Omental fat pad (tissue), 4 donors: ENCODE measurements around the gene PTGIS. TPM values are rescaled to one million over a fixed set of nuclear protein-coding genes. Genes with fewer than 3 reads are reported as not detected.

ENCODE experiments used
- ATAC-seq: fragments of 150-250 bp; one replicate; pipeline ENCODE4 v1.9.1; 2016; ENCODE audit warnings: mild to moderate bottlenecking, moderate library complexity; ENCODE audit not compliant: low FRiP score
- DNase-seq: peaks from one replicate; pipeline ENCODE4 v3.0.0-alpha.2; 2019; ENCODE audit warnings: low spot score
- total RNA-seq, 4 donors: library from RNA; depleted of rRNA; stranded (reverse); fragments of >200 nt; gene quantifications; one replicate each; pipeline ENCODE4 v1.1.0, GENCODE V29; 2016
- TF ChIP-seq, protein P1 (sequence below), 3 donors: fragments of 450-650 bp; IDR thresholded peaks; one replicate each; pipeline ENCODE4 v1.5.1; 2016 to 2017; ENCODE audit warnings: antibody characterized with exemption in 3 of 3, mild to moderate bottlenecking in 3 of 3, moderate library complexity in 2 of 3

PTGIS gene
- total RNA-seq, 4 donors from 2014 or later: 77.7 to 229 (median 113) TPM

DNA sequence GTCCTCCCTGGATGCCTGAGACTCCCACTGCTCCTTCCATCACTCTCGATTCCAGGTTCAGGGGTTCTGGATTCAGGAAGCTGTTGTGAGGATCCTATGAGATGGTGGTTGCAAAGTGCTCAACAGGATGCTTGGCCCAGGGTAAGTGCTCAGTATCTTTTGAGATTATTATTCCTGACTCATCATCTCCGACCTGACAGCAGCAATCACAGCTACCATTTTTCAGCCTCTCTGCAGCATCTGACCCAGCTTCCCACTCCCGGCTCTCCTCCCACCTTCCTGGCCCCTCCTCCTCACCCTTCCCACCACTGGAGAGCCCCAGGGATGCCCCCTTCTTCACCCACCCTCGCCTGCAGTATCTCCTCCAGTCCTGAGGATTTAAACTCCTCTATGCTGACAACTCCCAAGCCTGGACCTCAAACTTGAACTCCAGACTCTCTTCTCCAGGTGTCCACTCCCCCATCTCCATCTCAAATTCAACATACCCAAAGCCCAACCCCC is 48.7 kb downstream of the PTGIS start:
- DNase-seq (no peak), ATAC-seq (peak; percentile 33)
- TF ChIP-seq, protein P1, sequence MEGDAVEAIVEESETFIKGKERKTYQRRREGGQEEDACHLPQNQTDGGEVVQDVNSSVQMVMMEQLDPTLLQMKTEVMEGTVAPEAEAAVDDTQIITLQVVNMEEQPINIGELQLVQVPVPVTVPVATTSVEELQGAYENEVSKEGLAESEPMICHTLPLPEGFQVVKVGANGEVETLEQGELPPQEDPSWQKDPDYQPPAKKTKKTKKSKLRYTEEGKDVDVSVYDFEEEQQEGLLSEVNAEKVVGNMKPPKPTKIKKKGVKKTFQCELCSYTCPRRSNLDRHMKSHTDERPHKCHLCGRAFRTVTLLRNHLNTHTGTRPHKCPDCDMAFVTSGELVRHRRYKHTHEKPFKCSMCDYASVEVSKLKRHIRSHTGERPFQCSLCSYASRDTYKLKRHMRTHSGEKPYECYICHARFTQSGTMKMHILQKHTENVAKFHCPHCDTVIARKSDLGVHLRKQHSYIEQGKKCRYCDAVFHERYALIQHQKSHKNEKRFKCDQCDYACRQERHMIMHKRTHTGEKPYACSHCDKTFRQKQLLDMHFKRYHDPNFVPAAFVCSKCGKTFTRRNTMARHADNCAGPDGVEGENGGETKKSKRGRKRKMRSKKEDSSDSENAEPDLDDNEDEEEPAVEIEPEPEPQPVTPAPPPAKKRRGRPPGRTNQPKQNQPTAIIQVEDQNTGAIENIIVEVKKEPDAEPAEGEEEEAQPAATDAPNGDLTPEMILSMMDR (IDR thresholded peaks at IDR 0.05): no peak

DNA sequence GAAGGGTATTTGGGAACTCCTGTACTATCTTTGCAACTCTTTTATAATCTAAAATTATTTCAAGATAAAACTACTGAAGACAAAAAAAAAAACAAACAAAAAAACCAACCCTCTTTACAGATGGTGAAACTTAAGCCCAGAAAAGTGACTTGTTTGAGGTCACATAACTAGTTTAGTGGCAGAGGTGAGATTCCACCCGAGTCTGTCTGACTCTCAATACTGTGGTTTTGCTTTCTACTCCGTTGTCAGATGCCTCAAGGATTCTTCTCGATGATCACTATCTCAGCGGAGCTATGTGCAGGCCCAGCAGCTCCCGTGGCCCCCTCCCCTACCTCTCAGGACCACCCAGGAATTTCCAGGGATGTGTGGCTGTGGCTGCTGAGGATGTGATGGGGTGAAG is 49.4 kb downstream of the PTGIS start:
- DNase-seq (no peak), ATAC-seq (no peak)
- TF ChIP-seq, protein P1 (IDR thresholded peaks at IDR 0.05): no peak

DNA sequence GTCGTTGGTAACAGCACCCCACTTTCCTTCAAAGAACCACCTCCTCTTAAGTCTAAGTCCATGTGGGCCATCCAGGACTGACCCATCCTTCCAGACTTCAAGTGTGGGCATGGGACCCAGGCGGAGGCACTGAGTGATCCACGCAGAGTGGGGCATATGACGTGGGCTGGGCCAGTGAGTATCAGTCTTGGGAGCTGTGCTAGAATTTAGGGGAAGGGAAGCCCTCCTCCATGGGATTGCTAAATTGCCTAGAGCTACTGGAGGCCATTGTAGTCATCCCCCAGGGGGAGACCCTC is 50.2 kb downstream of the PTGIS start:
- ATAC-seq (no peak), DNase-seq (no peak)
- TF ChIP-seq, protein P1 (IDR thresholded peaks at IDR 0.05): no peak

DNA sequence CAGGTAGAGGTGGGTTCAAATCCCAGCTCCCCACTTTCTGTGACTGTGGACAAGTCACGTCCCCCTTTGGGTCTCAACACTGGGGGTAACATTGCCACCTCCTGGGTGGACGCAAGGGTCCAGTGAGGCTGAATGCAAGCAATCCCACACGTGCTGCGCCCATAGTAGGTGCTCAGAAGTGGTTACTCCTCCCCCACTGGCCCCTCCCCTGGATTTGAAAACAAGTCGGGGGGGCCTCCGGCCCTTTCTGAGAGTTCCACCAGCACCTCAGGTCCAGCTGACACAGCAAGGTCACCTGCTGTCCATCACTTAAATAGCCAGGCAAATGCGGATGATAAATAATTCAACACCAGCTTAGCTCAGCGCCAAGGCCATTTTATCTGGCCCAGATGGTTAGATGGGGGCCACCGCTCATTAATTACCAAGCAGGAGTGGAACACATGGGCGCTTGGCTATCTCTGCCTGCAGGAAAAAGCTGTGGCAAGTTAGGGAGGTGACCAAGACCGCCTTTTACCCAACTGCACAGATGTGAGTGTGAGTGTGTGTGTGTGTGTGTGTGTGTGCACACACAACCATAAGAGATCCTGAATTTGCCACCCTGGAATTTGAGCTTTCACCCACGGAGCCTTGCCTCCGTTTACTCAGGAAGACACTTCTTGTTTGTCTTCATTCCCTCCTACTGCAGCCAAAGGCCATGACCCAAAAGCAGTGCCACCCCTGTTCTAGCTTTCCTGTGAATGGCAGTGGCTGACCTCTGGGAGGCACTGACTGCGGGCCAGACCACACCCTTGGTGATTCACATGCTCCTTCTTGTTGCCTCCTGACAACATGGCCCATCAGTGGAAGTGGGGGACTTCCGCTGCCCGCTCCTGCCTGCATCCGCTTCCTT is 50.8 kb downstream of the PTGIS start:
- no peak for DNase-seq
- no peak for ATAC-seq
- TF ChIP-seq, protein P1 (IDR thresholded peaks at IDR 0.05): no peak

DNA sequence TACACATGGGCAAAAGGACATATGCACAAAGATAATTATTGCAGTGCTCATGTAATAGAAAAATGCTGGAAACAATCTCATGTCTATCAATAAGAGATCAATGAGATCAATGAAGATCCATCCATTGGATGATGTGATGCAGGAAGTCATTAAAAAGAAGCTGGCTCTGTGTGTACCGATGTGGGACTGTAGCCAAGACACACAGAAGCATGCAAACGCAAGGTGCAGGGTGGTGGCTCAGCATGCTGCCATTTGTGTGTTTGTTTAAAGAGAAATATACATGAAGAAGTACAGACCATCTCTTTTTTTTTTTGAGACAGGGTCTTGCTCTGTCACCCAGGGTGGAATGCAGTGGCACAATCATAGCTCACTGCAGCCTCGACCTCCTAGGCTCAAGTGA is 52.4 kb downstream of the PTGIS start:
- no peak for ATAC-seq
- DNase-seq: no peak
- TF ChIP-seq, protein P1 (IDR thresholded peaks at IDR 0.05): no peak

DNA sequence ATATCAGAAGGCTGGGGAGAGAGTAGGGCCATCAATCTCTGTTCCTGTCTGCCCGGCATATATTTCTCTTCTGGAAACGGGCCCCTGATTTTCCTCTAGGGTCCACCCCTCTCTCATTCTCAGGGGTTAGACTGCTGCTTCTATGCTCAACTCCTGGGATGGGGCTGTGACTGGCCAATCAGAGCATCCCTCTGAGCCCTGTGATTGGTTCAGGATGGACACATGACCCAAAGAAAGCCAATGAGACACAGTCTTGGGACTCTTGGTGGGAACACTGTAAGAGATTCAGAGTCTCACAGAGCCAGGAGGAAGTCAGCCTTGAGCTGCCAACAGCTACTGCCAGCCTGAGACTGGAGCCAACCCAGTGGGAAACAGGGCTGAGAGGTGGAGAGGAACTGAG is 54.4 kb downstream of the PTGIS start:
- no peak for ATAC-seq
- TF ChIP-seq, protein P1 (IDR thresholded peaks at IDR 0.05): no peak

DNA sequence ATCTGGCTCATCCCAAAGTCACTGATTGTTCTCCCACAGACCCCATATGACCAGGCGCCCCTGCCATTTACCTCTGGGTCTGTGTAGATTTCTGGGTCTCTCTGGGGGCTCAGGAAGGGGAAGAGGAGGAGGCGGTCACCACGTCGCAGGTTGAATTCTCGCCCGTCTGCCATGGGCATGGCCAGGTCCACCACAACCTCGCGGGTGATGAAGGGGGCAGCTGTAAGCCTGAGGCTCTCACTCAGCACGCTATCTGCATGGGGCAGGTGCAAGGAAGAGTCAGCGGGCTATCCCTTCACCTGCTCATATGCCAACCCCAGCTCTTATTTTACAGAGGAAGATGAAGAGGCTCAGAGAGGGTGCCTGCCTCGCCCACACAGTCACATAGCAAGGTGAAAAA is 54.9 kb downstream of the PTGIS start:
- ATAC-seq (no peak), DNase-seq (no peak)
- TF ChIP-seq, protein P1 (IDR thresholded peaks at IDR 0.05): no peak

More for the DNA sequence above, 54.4 kb downstream of the PTGIS start:
- DNase-seq: no peak
